A673 (cell line): Measurements from ENCODE around the gene NRXN2. TPM values are rescaled to one million over a fixed set of nuclear protein-coding genes. Genes with fewer than 3 reads are reported as not detected.

Source experiments
- BruUV-seq: library from RNA; stranded (reverse); fragments of 400-500 nt; replicated peaks from 2 replicates; lab custom pipeline; 2021; lab: Mats Ljungman, UMichigan
- CTCF ChIA-PET: fragments of 300-600 bp; sonication (Branson Sonifier 250); formaldehyde crosslinking; loops from one replicate; lab custom pipeline; 2022; ENCODE audit warnings: antibody characterized with exemption; lab: Charles Lee
- POLR2A ChIA-PET: fragments of 300-600 bp; sonication (Branson Sonifier 250); formaldehyde crosslinking; loops from one replicate; lab custom pipeline; 2022; ENCODE audit warnings: antibody characterized with exemption; ENCODE audit not compliant: low non-redundant PET; lab: Charles Lee
- DNase-seq: peaks from one replicate; pipeline ENCODE4 v3.0.0-alpha.2; 2015; ENCODE audit warnings: low spot score
- H3K27ac ChIP-seq: fragments of 200-600 bp; sonication (generic); 2 replicates; pipeline ENCODE4 v1.5.1; 2016; ENCODE audit warnings: mixed run types, low read depth, mild to moderate bottlenecking, mixed read lengths, antibody characterized with exemption, low read length; ENCODE audit not compliant: poor library complexity, severe bottlenecking
- H3K27me3 ChIP-seq: fragments of 200-600 bp; sonication (generic); replicated peaks from 2 replicates; pipeline ENCODE4 v1.6.1; 2017; ENCODE audit warnings: mixed run types, low read depth, mild to moderate bottlenecking, mixed read lengths, antibody characterized with exemption, low read length; ENCODE audit not compliant: insufficient read depth, poor library complexity
- H3K36me3 ChIP-seq: fragments of 200-600 bp; sonication (generic); 2 replicates; pipeline ENCODE4 v1.6.1; 2016; ENCODE audit warnings: mixed run types, mild to moderate bottlenecking, mixed read lengths, antibody characterized with exemption, low read length; ENCODE audit not compliant: insufficient read depth, poor library complexity, severe bottlenecking
- H3K4me1 ChIP-seq: fragments of 200-600 bp; sonication (generic); 2 replicates; pipeline ENCODE4 v1.6.1; 2017; ENCODE audit warnings: mixed run types, mild to moderate bottlenecking, mixed read lengths, antibody characterized with exemption, low read length; ENCODE audit not compliant: insufficient read depth, poor library complexity, severe bottlenecking
- H3K4me3 ChIP-seq: fragments of 200-600 bp; sonication (generic); 2 replicates; pipeline ENCODE4 v1.5.1; 2016; ENCODE audit warnings: low read depth, mixed run types, mild to moderate bottlenecking, mixed read lengths, low read length; ENCODE audit not compliant: poor library complexity, severe bottlenecking
- H3K9me3 ChIP-seq: fragments of 200-600 bp; sonication (generic); 2 replicates; pipeline ENCODE4 v1.6.1; 2016; ENCODE audit warnings: mixed run types, low read depth, mild to moderate bottlenecking, mixed read lengths, antibody characterized with exemption, low read length; ENCODE audit not compliant: poor library complexity, severe bottlenecking
- EZH2 ChIP-seq: fragments of 200-600 bp; sonication (generic); IDR thresholded peaks from 2 replicates; pipeline ENCODE4 v1.6.1; 2017; ENCODE audit warnings: borderline replicate concordance, low read depth, mild to moderate bottlenecking, mixed read lengths, antibody characterized with exemption, low read length; ENCODE audit not compliant: poor library complexity, severe bottlenecking
- intact Hi-C: fragments of 100-400 bp; cut with micrococcal nuclease; formaldehyde crosslinking; loops from one replicate; pipeline ENCODE4 v1.10.0; 2022; ENCODE audit not compliant: unreplicated experiment
- total RNA-seq: library from RNA; stranded (reverse); gene quantifications from 2 replicates; pipeline ENCODE4 v1.2.3, GENCODE V29; 2021
- TF ChIP-seq, protein P1 (sequence below): fragments of 300-800, 200-600 bp; sonication (generic); conservative IDR thresholded peaks from 2 replicates; pipeline ENCODE4 v1.5.1; 2017; ENCODE audit warnings: low read depth, mild to moderate bottlenecking, antibody characterized with exemption, low read length, moderate library complexity, mixed read lengths

The NRXN2 gene
- total RNA-seq, 1 experiment from 2014 or later: 5.0 TPM

DNA sequence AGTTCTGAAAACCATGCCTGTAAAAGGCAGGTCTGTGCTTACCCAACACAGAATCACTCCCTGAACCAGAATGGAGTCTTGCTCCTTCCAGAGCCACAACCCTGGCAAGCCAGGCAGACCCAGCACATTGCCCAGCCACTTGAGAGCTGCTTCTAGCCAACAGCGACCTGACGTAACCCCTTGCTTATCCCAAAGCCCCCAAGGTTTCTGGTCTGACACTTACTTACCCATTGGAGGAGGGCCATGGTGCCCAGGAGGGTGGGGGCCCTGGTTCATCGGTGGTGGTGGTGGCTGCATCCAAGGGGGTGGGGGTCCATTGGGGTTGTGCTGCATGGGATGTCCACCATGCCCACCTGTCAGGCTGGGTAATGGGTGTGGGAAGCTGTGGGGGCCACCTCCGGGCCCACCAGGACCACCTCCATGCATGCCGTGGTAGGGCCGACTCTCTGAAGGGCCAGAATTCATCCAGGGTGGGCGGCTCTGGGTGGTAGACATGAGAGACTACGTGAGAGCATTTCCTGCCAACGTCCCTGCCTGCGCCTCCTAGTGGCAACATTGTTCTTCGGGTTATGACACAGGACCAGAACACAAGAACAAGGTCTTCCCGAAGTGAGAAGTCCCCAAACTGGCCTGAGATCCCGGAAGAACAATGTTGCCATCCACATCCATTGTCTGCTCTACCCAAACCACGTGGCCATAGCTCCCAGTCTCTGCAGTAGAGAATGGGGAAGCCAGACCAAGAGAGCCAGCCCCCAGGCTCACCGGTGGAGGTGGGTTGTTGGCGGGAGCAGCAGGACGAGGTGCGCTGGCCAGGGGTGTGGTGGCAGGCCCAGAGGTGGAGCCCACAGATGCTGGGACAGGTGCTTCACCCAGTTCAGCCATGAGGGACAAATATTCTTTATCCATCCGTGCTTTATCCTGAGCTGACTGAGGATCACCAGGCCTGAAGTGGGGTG is 44.6 kb upstream of the NRXN2 start:
- ChIA-PET POLR2A (interaction anchor here (0.7 kb wide), 1 partner anchor 11 kb away, joined by 4 read pairs; the partner anchor contains the start of gene SF1), CTCF (interaction anchor here (0.8 kb wide), 1 partner anchor 11 kb away, joined by 3 read pairs; the partner anchor contains the start of gene SF1)
- no peaks in the 10 kb centered on the region for H3K27me3 ChIP-seq
- H3K36me3 ChIP-seq: peaks cover 97% of the 10 kb centered on the region
- BruUV-seq: no TSS peak
- intact Hi-C loops: no loop called here
- H3K27ac ChIP-seq: peak overlapping the region; percentile 48
- no peak overlapping the region for H3K4me3 ChIP-seq
- no peaks in the 10 kb centered on the region for H3K9me3 ChIP-seq
- DNase-seq: peak; percentile 91
- H3K4me1 ChIP-seq: peaks cover 42% of the 10 kb centered on the region
- TF ChIP-seq, protein P1, sequence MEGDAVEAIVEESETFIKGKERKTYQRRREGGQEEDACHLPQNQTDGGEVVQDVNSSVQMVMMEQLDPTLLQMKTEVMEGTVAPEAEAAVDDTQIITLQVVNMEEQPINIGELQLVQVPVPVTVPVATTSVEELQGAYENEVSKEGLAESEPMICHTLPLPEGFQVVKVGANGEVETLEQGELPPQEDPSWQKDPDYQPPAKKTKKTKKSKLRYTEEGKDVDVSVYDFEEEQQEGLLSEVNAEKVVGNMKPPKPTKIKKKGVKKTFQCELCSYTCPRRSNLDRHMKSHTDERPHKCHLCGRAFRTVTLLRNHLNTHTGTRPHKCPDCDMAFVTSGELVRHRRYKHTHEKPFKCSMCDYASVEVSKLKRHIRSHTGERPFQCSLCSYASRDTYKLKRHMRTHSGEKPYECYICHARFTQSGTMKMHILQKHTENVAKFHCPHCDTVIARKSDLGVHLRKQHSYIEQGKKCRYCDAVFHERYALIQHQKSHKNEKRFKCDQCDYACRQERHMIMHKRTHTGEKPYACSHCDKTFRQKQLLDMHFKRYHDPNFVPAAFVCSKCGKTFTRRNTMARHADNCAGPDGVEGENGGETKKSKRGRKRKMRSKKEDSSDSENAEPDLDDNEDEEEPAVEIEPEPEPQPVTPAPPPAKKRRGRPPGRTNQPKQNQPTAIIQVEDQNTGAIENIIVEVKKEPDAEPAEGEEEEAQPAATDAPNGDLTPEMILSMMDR: peak; percentile 94
- TF ChIP-seq EZH2: no peak

DNA sequence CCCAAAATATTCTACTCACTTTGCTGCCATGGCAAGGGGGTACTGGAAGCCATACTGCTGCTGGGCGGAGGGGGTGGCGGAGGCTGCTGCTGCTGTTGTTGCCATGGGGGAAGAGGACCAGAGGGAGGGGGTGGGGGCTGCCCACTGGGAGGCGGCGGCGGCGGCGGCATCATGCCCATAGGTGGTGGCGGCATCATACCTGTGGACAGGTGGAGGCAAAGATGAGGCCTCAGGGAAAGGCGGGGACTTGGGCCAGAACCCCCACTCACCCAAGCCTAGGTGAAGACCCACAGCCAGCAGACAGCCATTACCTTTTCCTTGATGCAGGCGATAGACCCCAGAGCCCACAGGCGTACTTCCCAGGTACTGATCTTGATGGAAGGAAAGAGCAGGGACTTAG is 43.9 kb upstream of the NRXN2 start:
- no peak for TF ChIP-seq EZH2
- TF ChIP-seq, protein P1: no peak
- Histone ChIP-seq H3K9me3 (no peaks in the 10 kb centered on the region), H3K27ac (no peak overlapping the region), H3K36me3 (peaks cover 95% of the 10 kb centered on the region), H3K27me3 (no peaks in the 10 kb centered on the region), H3K4me1 (peaks cover 37% of the 10 kb centered on the region), H3K4me3 (no peak overlapping the region)
- DNase-seq: no peak
- CTCF ChIA-PET: no interaction called here
- intact Hi-C loops: no loop called here
- POLR2A ChIA-PET: no interaction called here
- BruUV-seq: no TSS peak

DNA sequence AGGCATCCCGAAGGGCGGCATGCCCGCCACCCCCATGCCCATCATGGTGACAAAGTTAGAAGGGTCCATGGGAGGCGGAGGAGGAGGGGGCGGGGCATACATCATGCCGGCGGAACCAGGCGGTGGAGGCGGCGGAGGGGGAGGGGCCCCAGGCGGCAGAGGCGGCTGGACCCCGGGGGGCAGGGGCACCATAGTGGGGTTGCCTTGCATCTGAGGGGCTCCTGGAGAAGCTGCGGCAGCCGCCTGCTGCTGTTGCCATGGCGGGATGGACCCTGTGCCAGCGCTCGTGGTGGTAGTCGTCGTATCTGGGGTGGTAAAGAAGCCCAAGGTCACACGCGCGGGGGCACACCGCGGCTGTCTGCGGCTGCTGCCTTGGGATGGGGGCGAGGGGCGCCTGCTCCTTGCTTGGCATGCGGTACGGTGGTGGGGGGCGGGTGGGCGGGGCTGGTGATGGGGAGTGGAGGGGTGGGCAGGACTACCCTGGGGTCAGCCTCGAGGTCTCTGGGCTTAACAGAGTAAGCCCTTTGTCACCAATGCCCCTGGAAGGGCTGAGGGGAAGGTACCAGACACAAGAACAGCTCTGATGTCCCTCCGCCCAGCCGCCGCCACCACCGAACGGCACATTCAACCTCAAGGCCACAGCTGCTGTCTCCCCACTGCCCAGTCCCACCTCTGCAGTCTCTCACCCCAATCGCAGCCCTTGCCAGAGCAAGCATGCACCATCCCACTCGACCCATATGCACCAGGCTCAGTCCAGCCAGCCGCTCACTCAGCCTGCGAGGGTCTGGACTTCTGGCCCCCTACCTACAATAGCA is 43.1 kb upstream of the NRXN2 start:
- ChIA-PET POLR2A (no interaction called here), CTCF (no interaction called here)
- DNase-seq: no peak
- Histone ChIP-seq H3K4me3 (no peak overlapping the region), H3K36me3 (peaks cover 87% of the 10 kb centered on the region), H3K27ac (no peak overlapping the region), H3K27me3 (no peaks in the 10 kb centered on the region), H3K4me1 (peaks cover 37% of the 10 kb centered on the region), H3K9me3 (no peaks in the 10 kb centered on the region)
- intact Hi-C loops: no loop called here
- TF ChIP-seq, protein P1: no peak
- no peak for TF ChIP-seq EZH2
- no TSS peak for BruUV-seq
